ENCODE data around the gene SPZ1. TPM values are rescaled to one million over a fixed set of nuclear protein-coding genes. Genes with fewer than 3 reads are reported as not detected.

SPZ1 gene
- total and polyA plus RNA-seq, 10 of the 15 experiments (the other 5 are each of a cell fraction or from before 2014, with no cell fraction given) = not detected

- no TSS peak for BruUV-seq (replicated peaks)
- SMC1A ChIA-PET (ENCODE audit: uncharacterized antibody, unreplicated experiment) = no interaction called here
- Histone ChIP-seq H3K4me1 (ENCODE audit: control insufficient read depth, insufficient read depth, low read length) (no peaks in the 10 kb centered on the region), H3K9ac (ENCODE audit: control insufficient read depth, insufficient read depth, low read length) (no peak overlapping the region), H3K4me2 (ENCODE audit: control insufficient read depth, insufficient read depth) (no peak overlapping the region), H3K9me3 (replicated peaks; ENCODE audit: control insufficient read depth, insufficient read depth, low read length) (no peaks in the 10 kb centered on the region; the same call in 1 of the 3 replicates), H3K79me2 (ENCODE audit: control insufficient read depth, insufficient read depth, low read length) (no peaks in the 10 kb centered on the region), H3K27ac (ENCODE audit: control insufficient read depth, insufficient read depth) (no peak overlapping the region), H3K36me3 (ENCODE audit: control insufficient read depth in 2 of 2, insufficient read depth in 2 of 2, low read length in 1 of 2) (no peaks in the 10 kb centered on the region), H2AFZ (ENCODE audit: control insufficient read depth, low read depth, low read length) (no peak overlapping the region), H4K20me1 (ENCODE audit: control insufficient read depth, insufficient read depth) (no peaks in the 10 kb centered on the region), H3K4me3 (no peak overlapping the region), H3K27me3 (replicated peaks in 1 of 2; ENCODE audit: control insufficient read depth in 2 of 2, insufficient read depth in 2 of 2, low read length in 1 of 2) (no peaks in the 10 kb centered on the region)
- 24% methylated on average over 4 of the region's 4 CpGs for WGBS (ENCODE audit: insufficient coverage, insufficient replicate concordance, low lambda C conversion rate, missing lambda C conversion rate)
- POLR2A ChIA-PET = no interaction called here
- CTCF ChIA-PET = no interaction called here
- ATAC-seq (no peak), DNase-seq (ENCODE audit: low read depth, low spot score) (no peak), FAIRE-seq (no peak)
- RAD21 ChIA-PET (ENCODE audit: unreplicated experiment) = no interaction called here
- no peak for TF ChIP-seq MLLT1 (IDR thresholded peaks at IDR 0.05)
- TF ChIP-seq IKZF1 (conservative IDR thresholded peaks at IDR 0.05) = no peak
- no peak for TF ChIP-seq PBX3 (IDR thresholded peaks at IDR 0.05; ENCODE audit: insufficient replicate concordance, low read depth, low read length)
- TF ChIP-seq MXI1 (IDR thresholded peaks at IDR 0.05; ENCODE audit: low read depth, low read length) = no peak
- no peak for TF ChIP-seq FOS (IDR thresholded peaks at IDR 0.05; ENCODE audit: borderline replicate concordance, extremely low read depth, insufficient read length)
- in situ Hi-C loops (cut with MboI) (no loop called here), intact Hi-C loops (cut with micrococcal nuclease; ENCODE audit: unreplicated experiment) (no loop called here)
These were observed 49.1 kb downstream of the SPZ1 start for GRCh38 chr5:80368661-80369480.

Measured in GM12878 (cell line).